NCI-H82 treated with DMSO at 0.1 percent for 48 hours (cell line): ENCODE results near the gene TCF7L2.
A peak's percentile ranks its signal among the peaks of the same experiment; 100 is the strongest.

Experiments
- DNase-seq: peaks from one replicate; lab custom pipeline; 2025; ENCODE audit not compliant: unreplicated experiment; lab: John Stamatoyannopoulos, UW

The TCF7L2 gene

GRCh38 chr10:112946649-112947048 lies 3.4 kb upstream of the TCF7L2 start:
- no peak for DNase-seq

GRCh38 chr10:112948196-112948595 lies 1.9 kb upstream of the TCF7L2 start:
- DNase-seq = no peak

- no peak for DNase-seq
These were observed 764 bp upstream of the TCF7L2 start for GRCh38 chr10:112949143-112949823.

- DNase-seq = no peak
These were observed 789 bp downstream of the TCF7L2 start for GRCh38 chr10:112950714-112951358.

- DNase-seq = peak; percentile 11
These were observed 1.6 kb downstream of the TCF7L2 start for GRCh38 chr10:112951359-112952281.

- DNase-seq = peak; percentile 11
These were observed 2.5 kb downstream of the TCF7L2 start for GRCh38 chr10:112952282-112953173.

GRCh38 chr10:112953174-112954159 lies 3.4 kb downstream of the TCF7L2 start:
- no peak for DNase-seq

- no peak for DNase-seq
These were observed 5.0 kb downstream of the TCF7L2 start for GRCh38 chr10:112954974-112955581.

GRCh38 chr10:112955582-112956421 lies 5.8 kb downstream of the TCF7L2 start:
- no peak for DNase-seq

- DNase-seq = no peak
These were observed 6.7 kb downstream of the TCF7L2 start for GRCh38 chr10:112956631-112957350.

- DNase-seq = no peak
These were observed 7.6 kb downstream of the TCF7L2 start for GRCh38 chr10:112957640-112958092.

GRCh38 chr10:112958275-112958995 lies 8.4 kb downstream of the TCF7L2 start:
- DNase-seq = no peak

GRCh38 chr10:112959207-112959838 lies 9.3 kb downstream of the TCF7L2 start:
- DNase-seq = no peak

- no peak for DNase-seq
These were observed 10.2 kb downstream of the TCF7L2 start for GRCh38 chr10:112960151-112960681.

- no peak for DNase-seq
These were observed 11.6 kb downstream of the TCF7L2 start for GRCh38 chr10:112961609-112962008.

GRCh38 chr10:112962343-112962742 lies 12.3 kb downstream of the TCF7L2 start:
- no peak for DNase-seq
